T47D (cell line): Measurements from ENCODE around the gene ANKRD6.
"Not testable (repeated sequence)": the region's sequence is repeated elsewhere in the genome, so short reads cannot be mapped to it uniquely, and the experiment has no call there.

ENCODE experiments used
- DNase-seq, 2 experiments: peaks; one replicate each; pipeline versions ENCODE4 v3.0.0 to v3.0.0-alpha.2; 2011 to 2012; ENCODE audit warnings: low read depth in 1 of 2, low spot score in 1 of 2
- JUND ChIP-seq: IDR thresholded peaks from 2 replicates; pipeline ENCODE4 v1.6.1; 2012; ENCODE audit warnings: low read depth
- in situ Hi-C: cut with HindIII; loops from 2 replicates; pipeline ENCODE4 v1.10.0; 2016; ENCODE audit warnings: low sequenced_read_pairs, low pct_unique_long_range_greater_than_20kb

Gene ANKRD6

GRCh38 chr6:89432875-89433251 lies at the start of gene ANKRD6:
ANKRD6 (plus strand) TSS chr6:89433152; CDS start chr6:89566977, 133,825 bp downstream.
- DNase-seq, result peak; percentile 65 to 76
- TF ChIP-seq JUND, result no peak
- in situ Hi-C loops, result no loop called here

GRCh38 chr6:89385156-89385667 lies 47.7 kb upstream of the ANKRD6 start:
- TF ChIP-seq JUND, result no peak
- in situ Hi-C loops, result no loop called here
- DNase-seq, result no peak

- DNase-seq, result no peak
- in situ Hi-C loops, result no loop called here
- TF ChIP-seq JUND, result no peak
These were observed 47.1 kb upstream of the ANKRD6 start for GRCh38 chr6:89385846-89386245.

- no peak for DNase-seq
- in situ Hi-C loops, result no loop called here
- TF ChIP-seq JUND, result no peak
These were observed 45.9 kb upstream of the ANKRD6 start for GRCh38 chr6:89386917-89387491.

GRCh38 chr6:89387516-89388201 lies 45.3 kb upstream of the ANKRD6 start:
- in situ Hi-C loops, result no loop called here
- no peak for DNase-seq
- no peak for TF ChIP-seq JUND

- TF ChIP-seq JUND, result no peak
- no peak for DNase-seq
- in situ Hi-C loops, result no loop called here
These were observed 44.1 kb upstream of the ANKRD6 start for GRCh38 chr6:89388846-89389245.

- no peak for TF ChIP-seq JUND
- no peak for DNase-seq
- in situ Hi-C loops, result no loop called here
These were observed 40.1 kb upstream of the ANKRD6 start for GRCh38 chr6:89392823-89393222.

GRCh38 chr6:89393659-89394058 lies 39.3 kb upstream of the ANKRD6 start:
- in situ Hi-C loops, result no loop called here
- DNase-seq, result no peak
- no peak for TF ChIP-seq JUND

GRCh38 chr6:89397884-89398283 lies 35.1 kb upstream of the ANKRD6 start:
- DNase-seq, in situ Hi-C loops: not testable (repeated sequence)

GRCh38 chr6:89398762-89399525 lies 34.0 kb upstream of the ANKRD6 start:
- in situ Hi-C loops, result no loop called here
- DNase-seq, result no peak
- no peak for TF ChIP-seq JUND

- TF ChIP-seq JUND, result no peak
- DNase-seq, result no peak
- in situ Hi-C loops, result no loop called here
These were observed 32.9 kb upstream of the ANKRD6 start for GRCh38 chr6:89400050-89400449.

- DNase-seq, result no peak
- in situ Hi-C loops, result no loop called here
- TF ChIP-seq JUND, result no peak
These were observed 32.0 kb upstream of the ANKRD6 start for GRCh38 chr6:89400912-89401399.

GRCh38 chr6:89402776-89403175 lies 30.2 kb upstream of the ANKRD6 start:
- no peak for DNase-seq
- no peak for TF ChIP-seq JUND
- in situ Hi-C loops, result no loop called here
